ENCODE data around the gene NBAS.

- TF ChIP-seq CTCF (IDR thresholded peaks at IDR 0.05; ENCODE audit: insufficient read depth, low read length, poor library complexity, severe bottlenecking) (no peak), EZH2phosphoT487 (conservative IDR thresholded peaks at IDR 0.05; ENCODE audit: low read length) (no peak)
Observed at GRCh38 chr2:15154297-15154696, 406.8 kb downstream of the NBAS start.

Data from SU-DHL-6 (cell line).